IPS-NIHi7 (cell line): ENCODE results near the gene MTTP.

Experiments
- DNase-seq: peaks from one replicate; pipeline ENCODE4 v3.0.0; 2012; ENCODE audit warnings: mixed read lengths; ENCODE audit errors: extremely low spot score

Gene MTTP

DNA sequence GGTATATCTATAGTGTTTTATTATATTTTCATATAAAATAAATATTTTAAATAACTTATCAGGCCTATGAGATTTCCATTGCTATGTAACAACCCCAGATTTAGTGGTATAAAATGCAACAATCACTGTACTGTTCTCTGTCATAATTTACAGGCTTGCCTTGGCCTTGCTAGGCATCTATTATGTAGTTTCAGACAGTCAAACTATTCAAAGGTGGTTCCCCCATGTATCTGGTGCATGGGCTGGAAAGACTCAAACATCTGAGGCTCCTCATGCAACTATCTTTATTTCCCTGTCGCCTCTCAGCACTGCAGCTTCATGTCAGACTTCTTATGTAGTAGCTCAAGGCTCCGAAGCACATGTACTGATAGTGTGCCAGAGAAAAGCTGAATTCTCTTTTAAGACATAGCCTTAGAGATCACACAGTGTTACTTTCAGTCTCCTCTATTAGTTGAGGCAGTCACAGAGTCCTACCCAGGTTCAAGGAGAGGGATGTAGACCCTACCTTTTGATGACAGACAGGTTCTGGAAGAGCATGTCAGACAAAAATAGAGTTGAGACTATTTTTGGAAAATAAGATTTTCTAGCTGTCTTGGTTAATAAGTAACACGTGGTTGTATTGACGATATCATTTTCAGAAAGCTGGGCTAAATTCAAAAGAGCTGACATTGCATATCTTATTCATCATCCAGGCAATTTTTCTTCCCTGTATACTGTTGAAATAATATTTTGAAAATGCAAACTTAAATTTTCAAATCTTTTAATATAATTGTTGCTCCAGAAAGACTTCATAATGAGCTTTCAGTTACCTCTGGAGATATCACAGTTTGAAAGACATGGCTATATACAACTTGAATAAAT lies 19.4 kb downstream of the MTTP start:
- no peak for DNase-seq

DNA sequence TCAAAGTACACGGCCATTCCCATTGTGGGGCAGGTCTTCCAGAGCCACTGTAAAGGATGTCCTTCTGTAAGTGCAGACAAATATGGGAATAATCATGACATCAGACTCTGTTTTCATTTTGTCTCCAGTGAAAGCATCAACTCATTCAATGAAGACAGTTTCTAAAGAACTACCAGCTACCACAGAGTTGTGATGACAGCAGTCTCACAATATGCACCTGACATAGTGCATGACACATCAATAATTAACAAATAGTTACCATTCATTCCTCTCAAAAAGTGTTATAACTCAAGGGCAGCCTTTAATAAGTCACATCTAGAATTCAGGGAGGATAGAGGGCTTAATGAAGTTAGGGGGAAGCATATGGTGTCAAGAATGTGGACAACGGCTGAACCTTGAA lies 20.2 kb downstream of the MTTP start:
- no peak for DNase-seq

DNA sequence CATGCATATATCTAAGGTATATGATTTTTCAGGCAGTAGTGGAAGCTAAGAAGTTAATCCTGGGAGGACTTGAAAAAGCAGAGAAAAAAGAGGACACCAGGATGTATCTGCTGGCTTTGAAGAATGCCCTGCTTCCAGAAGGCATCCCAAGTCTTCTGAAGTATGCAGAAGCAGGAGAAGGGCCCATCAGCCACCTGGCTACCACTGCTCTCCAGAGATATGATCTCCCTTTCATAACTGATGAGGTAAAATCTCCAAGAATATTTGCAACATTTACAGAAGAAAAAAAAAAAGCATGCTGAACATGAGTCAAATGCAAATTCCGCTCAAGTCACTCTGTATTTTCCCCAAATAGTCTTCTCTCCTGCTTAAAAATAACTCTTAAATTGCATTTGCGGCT lies 32.1 kb downstream of the MTTP start:
- no peak for DNase-seq

GRCh38 chr4:99608417-99608816 lies 33.8 kb downstream of the MTTP start:
- DNase-seq: no peak

DNA sequence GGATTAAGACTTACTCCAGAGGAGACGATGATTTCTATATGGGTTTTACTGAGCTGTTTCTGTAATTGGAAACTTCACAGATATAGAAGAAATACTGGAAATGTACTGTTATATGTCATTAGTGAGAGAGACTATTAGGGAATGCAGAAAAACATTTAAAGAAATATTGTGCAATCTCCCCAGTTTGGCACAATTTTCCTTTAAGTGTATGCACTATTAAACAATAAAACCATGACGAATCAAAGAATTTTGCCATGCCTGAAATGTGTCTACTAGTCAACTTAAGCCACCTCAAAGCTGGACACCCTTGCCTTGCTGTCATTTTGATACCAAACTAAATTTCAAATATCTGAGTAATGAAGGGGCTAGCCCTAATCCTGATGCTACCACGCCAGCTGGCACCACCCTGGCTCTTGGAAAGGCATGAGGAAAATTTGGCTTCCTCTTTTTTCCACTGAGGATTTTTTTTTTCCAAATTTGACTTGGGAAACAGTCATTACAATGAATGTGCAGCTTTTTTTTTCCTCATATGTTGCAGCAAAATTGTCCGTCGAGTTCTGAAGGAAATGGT lies 36.1 kb downstream of the MTTP start:
- DNase-seq: no peak

DNA sequence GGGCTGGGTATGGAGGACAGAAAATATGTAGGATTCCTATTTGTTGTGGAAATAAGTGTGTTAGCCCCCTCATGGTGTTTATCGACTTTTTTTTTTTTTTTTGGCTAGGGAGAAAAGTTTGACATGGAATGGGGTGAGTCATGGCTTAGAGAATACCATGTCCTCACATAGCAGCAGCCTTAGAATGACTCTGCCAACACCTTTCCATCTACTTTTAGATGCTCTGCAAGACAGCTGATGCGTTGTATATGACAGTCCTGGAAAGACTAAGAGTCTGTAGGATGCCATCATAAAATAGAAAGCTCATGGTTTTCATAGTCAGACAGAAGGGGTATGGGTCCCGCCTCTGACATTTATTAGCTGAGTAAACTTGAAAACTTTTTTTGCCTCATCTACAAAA lies 37.7 kb downstream of the MTTP start:
- no peak for DNase-seq

GRCh38 chr4:99612704-99613103 lies 38.1 kb downstream of the MTTP start:
- no peak for DNase-seq

GRCh38 chr4:99614491-99614890 lies 39.9 kb downstream of the MTTP start:
- no peak for DNase-seq

DNA sequence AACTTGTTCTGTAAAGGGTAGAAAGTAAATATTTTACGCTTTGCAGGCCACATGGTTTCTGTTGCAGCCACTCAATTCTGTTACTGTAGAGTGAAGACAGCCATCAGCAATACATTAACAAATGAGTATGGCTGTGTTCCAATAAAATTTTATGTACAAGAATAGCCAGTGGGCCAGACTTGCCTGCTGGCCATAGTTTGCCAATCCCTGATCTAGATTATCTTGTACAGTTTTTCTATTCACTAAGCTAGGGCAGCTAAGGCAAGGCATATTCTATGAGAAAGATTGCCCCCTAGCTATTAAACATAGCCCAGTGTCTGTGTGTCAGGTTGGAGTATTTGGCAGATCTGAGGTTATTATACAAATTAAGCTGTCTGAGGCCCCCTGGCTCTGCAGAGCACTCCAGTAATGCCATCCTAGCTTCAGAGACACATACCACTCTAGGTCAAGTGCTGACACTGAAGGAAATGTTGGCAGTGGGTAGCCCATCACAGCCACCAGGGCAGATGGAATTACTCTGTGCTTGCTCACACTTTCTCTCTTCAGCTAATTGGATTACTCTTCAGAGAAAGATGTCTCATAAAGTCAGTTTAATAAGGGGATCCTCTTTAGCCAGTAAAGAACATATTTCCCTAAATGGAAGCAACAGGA lies 40.7 kb downstream of the MTTP start:
- no peak for DNase-seq

DNA sequence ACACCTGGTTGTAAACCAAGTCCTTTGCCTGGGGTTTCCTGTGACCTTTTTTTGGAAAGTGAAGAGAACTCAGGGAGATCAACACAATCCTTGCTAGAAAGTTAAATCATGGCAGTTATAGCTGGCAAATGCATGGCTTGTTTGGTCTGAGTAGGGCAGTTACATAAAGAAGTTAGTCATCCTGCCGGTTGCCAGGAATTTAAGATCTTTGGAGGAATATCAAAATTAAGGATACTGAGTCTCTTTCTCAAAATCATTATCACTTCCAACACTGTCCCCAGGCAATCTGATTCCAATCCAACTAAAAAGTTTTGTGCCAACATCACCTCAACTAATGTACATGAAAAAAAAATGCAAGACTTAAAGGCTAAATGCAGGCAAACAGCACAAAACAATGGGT lies 42.8 kb downstream of the MTTP start:
- DNase-seq: no peak

GRCh38 chr4:99622341-99622740 lies 47.7 kb downstream of the MTTP start:
- no peak for DNase-seq

- no peak for DNase-seq
Measured at GRCh38 chr4:99624141-99624719, 49.6 kb downstream of the MTTP start.

DNA sequence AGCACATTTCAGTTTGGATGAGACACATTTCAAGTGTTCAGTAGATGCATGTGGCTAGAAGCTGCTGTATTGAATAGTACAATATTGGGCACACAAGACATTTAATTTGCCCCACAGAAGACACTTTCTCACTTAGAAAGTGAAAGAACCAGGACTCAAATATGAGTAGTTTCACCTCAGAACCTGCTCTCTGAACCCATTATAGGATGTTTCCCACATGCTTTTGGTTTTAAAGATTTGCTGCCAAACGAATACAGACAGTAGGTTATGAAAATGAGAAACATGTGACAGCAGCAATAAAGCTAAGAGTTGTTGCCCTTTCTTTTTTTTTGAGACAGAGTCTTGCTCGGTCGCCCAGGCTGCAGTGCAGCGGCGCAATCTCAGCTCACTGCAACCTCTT lies 50.7 kb downstream of the MTTP start:
- no peak for DNase-seq

- no peak for DNase-seq
Measured at GRCh38 chr4:99628040-99628439, 53.4 kb downstream of the MTTP start.

- no peak for DNase-seq
Measured at GRCh38 chr4:99629962-99630554, 55.4 kb downstream of the MTTP start.

GRCh38 chr4:99630857-99631360 lies 56.3 kb downstream of the MTTP start:
- DNase-seq: no peak

- no peak for DNase-seq
Measured at GRCh38 chr4:99633772-99634171, 59.1 kb downstream of the MTTP start.

- DNase-seq: no peak
Measured at GRCh38 chr4:99634742-99635360, 60.2 kb downstream of the MTTP start.

DNA sequence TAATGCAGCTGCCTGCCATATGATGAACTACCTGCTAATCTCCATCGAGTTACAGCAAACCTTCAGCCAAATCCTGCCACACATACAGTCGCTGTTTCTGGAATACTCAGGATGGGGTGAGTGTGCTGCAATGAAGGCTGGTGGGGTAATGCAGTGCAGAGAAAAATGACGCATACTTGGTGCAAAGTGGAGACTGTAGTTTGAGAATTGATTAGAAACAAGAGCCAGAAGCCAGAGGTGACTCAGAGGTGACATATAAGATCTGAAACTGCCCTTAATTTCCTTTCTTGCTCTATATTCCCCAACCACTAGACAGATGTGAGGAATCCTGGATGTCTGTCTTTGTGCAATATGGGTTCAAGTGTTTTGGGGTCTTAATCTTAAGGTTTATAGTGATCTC lies 61.0 kb downstream of the MTTP start:
- DNase-seq: no peak

GRCh38 chr4:99636422-99636821 lies 61.8 kb downstream of the MTTP start:
- DNase-seq: no peak

- DNase-seq: no peak
Measured at GRCh38 chr4:99637174-99637573, 62.5 kb downstream of the MTTP start.

DNA sequence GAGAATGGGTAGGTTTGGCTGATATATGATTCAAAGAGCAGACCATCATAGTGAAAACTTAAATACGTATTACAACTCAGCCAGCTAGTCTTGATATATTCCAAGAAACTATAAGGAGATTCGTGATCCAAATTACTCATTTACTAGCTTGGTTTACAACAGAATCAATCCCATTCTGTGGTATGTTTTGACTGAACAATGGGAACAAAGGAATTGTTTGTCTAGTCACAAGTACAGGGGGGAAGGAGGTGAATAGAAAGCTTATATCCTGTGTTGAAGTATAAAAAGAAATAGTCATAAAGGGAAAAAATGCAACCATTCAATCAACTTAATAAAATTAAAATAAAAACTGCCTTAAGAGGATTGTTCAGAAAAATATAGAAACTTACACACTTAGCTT lies 66.1 kb downstream of the MTTP start:
- no peak for DNase-seq
